Left ventricle myocardium superior (tissue), 1 donor: ENCODE data around the gene NR2F2. TPM values are rescaled to one million over a fixed set of nuclear protein-coding genes. Genes with fewer than 3 reads are reported as not detected.
A peak's percentile ranks its signal among the peaks of the same experiment; 100 is the strongest.

Experiments
- ATAC-seq: fragments of 200-7000 bp; cut with Tn5 transposase; one replicate; pipeline ENCODE4 v1.9.1; 2020; ENCODE audit warnings: mild to moderate bottlenecking, moderate library complexity
- DNase-seq: peaks from one replicate; pipeline ENCODE4 v3.0.0-alpha.2; 2020
- intact Hi-C: fragments of 100-400 bp; cut with micrococcal nuclease; formaldehyde crosslinking; loops from one replicate; pipeline ENCODE4 v1.11.0; 2022
- total RNA-seq: library from RNA; stranded (reverse); fragmentation: NEBNext Ultra II Directional; extraction: Animal tissue kit (Norgen Biotek cat#: 25700); gene quantifications from one replicate; pipeline ENCODE4 v1.2.1, GENCODE V29; 2021
- donor health status: DM: no; HTN: yes; CAD: no; lungs with severe emphysema.

The NR2F2 gene
- total RNA-seq, 1 donor from 2014 or later = 18.0 TPM

GRCh38 chr15:96339619-96340347 is 9.3 kb downstream of the NR2F2 start:
- intact Hi-C loops = no loop called here

GRCh38 chr15:96340348-96340597 is 9.8 kb downstream of the NR2F2 start:
- DNase-seq (no peak), ATAC-seq (no peak)
- intact Hi-C loops = no loop called here

More at GRCh38 chr15:96339619-96340347, 9.3 kb downstream of the NR2F2 start:
- DNase-seq (no peak), ATAC-seq (no peak)

GRCh38 chr15:96340598-96341512 is 10.4 kb downstream of the NR2F2 start:
- peak; percentile 57 for ATAC-seq
- intact Hi-C loops = no loop called here
- peak; percentile 71 for DNase-seq

- peak; percentile 41 for DNase-seq
- ATAC-seq = peak; percentile 25
- intact Hi-C loops = no loop called here
These were observed 11.3 kb downstream of the NR2F2 start for GRCh38 chr15:96341513-96342405.

- intact Hi-C loops = no loop called here
- ATAC-seq (no peak), DNase-seq (no peak)
These were observed 12.1 kb downstream of the NR2F2 start for GRCh38 chr15:96342406-96343112.

- DNase-seq (no peak), ATAC-seq (no peak)
- intact Hi-C loops = no loop called here
These were observed 12.9 kb downstream of the NR2F2 start for GRCh38 chr15:96343113-96344059.

GRCh38 chr15:96344060-96344705 is 13.7 kb downstream of the NR2F2 start:
- intact Hi-C loops = no loop called here
- ATAC-seq (no peak), DNase-seq (no peak)

- ATAC-seq (no peak), DNase-seq (no peak)
- intact Hi-C loops = loop anchor here (5.0 kb wide), 1 partner anchor 1088 kb away; no protein-coding TSS in a partner anchor
These were observed 14.4 kb downstream of the NR2F2 start for GRCh38 chr15:96344706-96345559.

GRCh38 chr15:96345560-96346399 is 15.3 kb downstream of the NR2F2 start:
- DNase-seq = peak; percentile 84
- intact Hi-C loops = loop anchor here (5.0 kb wide), 1 partner anchor 1088 kb away; no protein-coding TSS in a partner anchor
- peak; percentile 77 for ATAC-seq

GRCh38 chr15:96346409-96346970 is 16.0 kb downstream of the NR2F2 start:
- intact Hi-C loops = loop anchor here (5.0 kb wide), 1 partner anchor 1089 kb away; no protein-coding TSS in a partner anchor
- DNase-seq (no peak), ATAC-seq (no peak)

- DNase-seq (no peak), ATAC-seq (peak; percentile 34)
- intact Hi-C loops = loop anchor here (5.0 kb wide), 1 partner anchor 1090 kb away; no protein-coding TSS in a partner anchor
These were observed 16.9 kb downstream of the NR2F2 start for GRCh38 chr15:96347181-96348111.

- intact Hi-C loops = loop anchor here (5.0 kb wide), 1 partner anchor 1091 kb away; no protein-coding TSS in a partner anchor
- DNase-seq = no peak
These were observed 17.9 kb downstream of the NR2F2 start for GRCh38 chr15:96348112-96349027.

More at GRCh38 chr15:96348112-96349027, 17.9 kb downstream of the NR2F2 start:
- no peak for ATAC-seq
